ENCODE data around the gene ALB. TPM values are rescaled to one million over a fixed set of nuclear protein-coding genes. Genes with fewer than 3 reads are reported as not detected.

ALB gene
- polyA plus RNA-seq, 3 donors from 2014 or later: not detected

DNA sequence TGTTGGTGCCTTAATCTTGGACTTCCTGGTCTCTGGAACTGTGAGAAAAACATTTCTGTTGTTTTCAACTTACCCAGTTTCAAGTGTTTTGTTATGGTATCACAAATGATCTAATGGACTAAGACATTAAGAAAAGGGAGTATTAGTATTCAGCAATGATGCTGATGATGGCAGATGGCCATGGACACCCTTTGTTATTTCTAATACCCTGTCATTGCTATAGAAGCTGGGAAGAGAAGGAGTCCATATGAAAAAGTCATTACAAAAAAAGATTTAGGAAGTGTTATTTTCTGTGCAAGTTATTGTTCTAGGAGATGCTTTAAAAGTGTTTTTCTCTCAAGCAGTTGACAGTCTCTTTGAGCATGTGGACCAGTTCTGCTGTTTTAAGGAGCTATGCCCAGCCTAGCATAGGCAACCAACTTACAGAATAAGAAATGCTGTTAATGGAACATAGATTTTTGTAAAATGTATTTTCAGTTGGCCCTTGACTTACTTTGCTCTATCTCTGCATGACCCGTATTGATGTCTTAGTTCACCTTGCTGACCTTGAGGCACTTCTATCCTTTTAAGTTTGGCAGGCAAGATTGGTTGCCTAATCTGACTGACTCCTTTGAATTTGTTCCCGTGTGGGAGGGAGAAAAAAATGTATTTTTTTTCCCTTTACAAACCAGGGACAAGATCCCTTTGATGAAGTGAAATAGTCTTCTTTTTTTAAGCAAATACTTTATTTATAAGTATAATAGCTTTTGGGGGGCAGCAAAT lies 25.9 kb downstream of the ALB start:
- no peaks in the 10 kb centered on the region for H3K4me1 Mint-ChIP-seq
- no peak for DNase-seq
- peaks cover 0 to 4% (median 0%) of the 10 kb centered on the region in 6 donors for H3K9me3 Mint-ChIP-seq
- H3K27me3 Mint-ChIP-seq (ENCODE audit: low read depth in 3 of 3): no peaks in the 10 kb centered on the region
- H3K4me3 Mint-ChIP-seq: no peak overlapping the region
- no peaks in the 10 kb centered on the region for H3K36me3 Mint-ChIP-seq
- H3K27ac Mint-ChIP-seq: no peak overlapping the region

DNA sequence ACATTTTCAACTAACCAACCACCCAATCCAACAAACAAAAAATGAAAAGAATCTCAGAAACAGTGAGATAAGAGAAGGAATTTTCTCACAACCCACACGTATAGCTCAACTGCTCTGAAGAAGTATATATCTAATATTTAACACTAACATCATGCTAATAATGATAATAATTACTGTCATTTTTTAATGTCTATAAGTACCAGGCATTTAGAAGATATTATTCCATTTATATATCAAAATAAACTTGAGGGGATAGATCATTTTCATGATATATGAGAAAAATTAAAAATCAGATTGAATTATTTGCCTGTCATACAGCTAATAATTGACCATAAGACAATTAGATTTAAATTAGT lies 27.7 kb downstream of the ALB start:
- no peak for DNase-seq
- Mint-ChIP-seq H3K36me3 (no peaks in the 10 kb centered on the region), H3K27ac (no peak overlapping the region), H3K27me3 (ENCODE audit: low read depth in 3 of 3) (no peaks in the 10 kb centered on the region), H3K9me3 (peaks cover 0 to 2% (median 0%) of the 10 kb centered on the region in 6 donors), H3K4me3 (no peak overlapping the region), H3K4me1 (no peaks in the 10 kb centered on the region)

DNA sequence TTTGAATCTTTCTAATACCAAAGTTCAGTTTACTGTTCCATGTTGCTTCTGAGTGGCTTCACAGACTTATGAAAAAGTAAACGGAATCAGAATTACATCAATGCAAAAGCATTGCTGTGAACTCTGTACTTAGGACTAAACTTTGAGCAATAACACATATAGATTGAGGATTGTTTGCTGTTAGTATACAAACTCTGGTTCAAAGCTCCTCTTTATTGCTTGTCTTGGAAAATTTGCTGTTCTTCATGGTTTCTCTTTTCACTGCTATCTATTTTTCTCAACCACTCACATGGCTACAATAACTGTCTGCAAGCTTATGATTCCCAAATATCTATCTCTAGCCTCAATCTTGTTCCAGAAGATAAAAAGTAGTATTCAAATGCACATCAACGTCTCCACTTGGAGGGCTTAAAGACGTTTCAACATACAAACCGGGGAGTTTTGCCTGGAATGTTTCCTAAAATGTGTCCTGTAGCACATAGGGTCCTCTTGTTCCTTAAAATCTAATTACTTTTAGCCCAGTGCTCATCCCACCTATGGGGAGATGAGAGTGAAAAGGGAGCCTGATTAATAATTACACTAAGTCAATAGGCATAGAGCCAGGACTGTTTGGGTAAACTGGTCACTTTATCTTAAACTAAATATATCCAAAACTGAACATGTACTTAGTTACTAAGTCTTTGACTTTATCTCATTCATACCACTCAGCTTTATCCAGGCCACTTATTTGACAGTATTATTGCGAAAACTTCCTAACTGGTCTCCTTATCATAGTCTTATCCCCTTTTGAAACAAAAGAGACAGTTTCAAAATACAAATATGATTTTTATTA lies 28.3 kb downstream of the ALB start:
- H3K4me3 Mint-ChIP-seq: no peak overlapping the region
- no peaks in the 10 kb centered on the region for H3K27me3 Mint-ChIP-seq (ENCODE audit: low read depth in 3 of 3)
- H3K27ac Mint-ChIP-seq: no peak overlapping the region
- no peak for DNase-seq
- H3K9me3 Mint-ChIP-seq: peaks cover 0 to 2% (median 0%) of the 10 kb centered on the region in 6 donors
- no peaks in the 10 kb centered on the region for H3K36me3 Mint-ChIP-seq
- no peaks in the 10 kb centered on the region for H3K4me1 Mint-ChIP-seq

DNA sequence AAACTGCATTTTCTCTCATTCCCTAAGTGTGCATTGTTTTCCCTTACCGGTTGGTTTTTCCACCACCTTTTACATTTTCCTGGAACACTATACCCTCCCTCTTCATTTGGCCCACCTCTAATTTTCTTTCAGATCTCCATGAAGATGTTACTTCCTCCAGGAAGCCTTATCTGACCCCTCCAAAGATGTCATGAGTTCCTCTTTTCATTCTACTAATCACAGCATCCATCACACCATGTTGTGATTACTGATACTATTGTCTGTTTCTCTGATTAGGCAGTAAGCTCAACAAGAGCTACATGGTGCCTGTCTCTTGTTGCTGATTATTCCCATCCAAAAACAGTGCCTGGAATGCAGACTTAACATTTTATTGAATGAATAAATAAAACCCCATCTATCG lies 29.1 kb downstream of the ALB start:
- no peak for DNase-seq
- Mint-ChIP-seq H3K4me3 (no peak overlapping the region), H3K27me3 (ENCODE audit: low read depth in 3 of 3) (no peaks in the 10 kb centered on the region), H3K9me3 (peaks cover 0 to 2% (median 0%) of the 10 kb centered on the region in 6 donors), H3K36me3 (no peaks in the 10 kb centered on the region), H3K4me1 (no peaks in the 10 kb centered on the region), H3K27ac (no peak overlapping the region)

DNA sequence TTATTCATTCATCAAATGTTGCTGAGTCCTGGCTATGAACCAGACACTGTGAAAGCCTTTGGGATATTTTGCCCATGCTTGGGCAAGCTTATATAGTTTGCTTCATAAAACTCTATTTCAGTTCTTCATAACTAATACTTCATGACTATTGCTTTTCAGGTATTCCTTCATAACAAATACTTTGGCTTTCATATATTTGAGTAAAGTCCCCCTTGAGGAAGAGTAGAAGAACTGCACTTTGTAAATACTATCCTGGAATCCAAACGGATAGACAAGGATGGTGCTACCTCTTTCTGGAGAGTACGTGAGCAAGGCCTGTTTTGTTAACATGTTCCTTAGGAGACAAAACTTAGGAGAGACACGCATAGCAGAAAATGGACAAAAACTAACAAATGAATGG lies 30.2 kb downstream of the ALB start:
- no peak overlapping the region for H3K4me3 Mint-ChIP-seq
- H3K4me1 Mint-ChIP-seq: no peaks in the 10 kb centered on the region
- no peak for DNase-seq
- no peaks in the 10 kb centered on the region for H3K27me3 Mint-ChIP-seq (ENCODE audit: low read depth in 3 of 3)
- H3K9me3 Mint-ChIP-seq: peaks cover 0 to 2% (median 0%) of the 10 kb centered on the region in 6 donors
- H3K36me3 Mint-ChIP-seq: no peaks in the 10 kb centered on the region
- no peak overlapping the region for H3K27ac Mint-ChIP-seq

DNA sequence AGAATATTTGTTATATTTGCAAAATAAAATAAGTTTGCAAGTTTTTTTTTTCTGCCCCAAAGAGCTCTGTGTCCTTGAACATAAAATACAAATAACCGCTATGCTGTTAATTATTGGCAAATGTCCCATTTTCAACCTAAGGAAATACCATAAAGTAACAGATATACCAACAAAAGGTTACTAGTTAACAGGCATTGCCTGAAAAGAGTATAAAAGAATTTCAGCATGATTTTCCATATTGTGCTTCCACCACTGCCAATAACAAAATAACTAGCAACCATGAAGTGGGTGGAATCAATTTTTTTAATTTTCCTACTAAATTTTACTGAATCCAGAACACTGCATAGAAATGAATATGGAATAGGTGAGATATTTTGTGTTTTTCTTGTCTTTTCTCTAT lies 31.9 kb downstream of the ALB start, which contains the start of gene AFP:
Gene AFP (plus strand): TSS at position 238 of the 400 bp plus-strand sequence. CDS start 42 bp downstream, at position 280.
- Mint-ChIP-seq H3K9me3 (no peaks in the 10 kb centered on the region), H3K4me3 (no peak within 1 kb of the TSS), H3K36me3 (no peaks in the 10 kb centered on the region), H3K27me3 (ENCODE audit: low read depth in 3 of 3) (no peaks in the 10 kb centered on the region), H3K27ac (no peak within 1 kb of the TSS), H3K4me1 (no peaks in the 10 kb centered on the region)
- no peak for DNase-seq

DNA sequence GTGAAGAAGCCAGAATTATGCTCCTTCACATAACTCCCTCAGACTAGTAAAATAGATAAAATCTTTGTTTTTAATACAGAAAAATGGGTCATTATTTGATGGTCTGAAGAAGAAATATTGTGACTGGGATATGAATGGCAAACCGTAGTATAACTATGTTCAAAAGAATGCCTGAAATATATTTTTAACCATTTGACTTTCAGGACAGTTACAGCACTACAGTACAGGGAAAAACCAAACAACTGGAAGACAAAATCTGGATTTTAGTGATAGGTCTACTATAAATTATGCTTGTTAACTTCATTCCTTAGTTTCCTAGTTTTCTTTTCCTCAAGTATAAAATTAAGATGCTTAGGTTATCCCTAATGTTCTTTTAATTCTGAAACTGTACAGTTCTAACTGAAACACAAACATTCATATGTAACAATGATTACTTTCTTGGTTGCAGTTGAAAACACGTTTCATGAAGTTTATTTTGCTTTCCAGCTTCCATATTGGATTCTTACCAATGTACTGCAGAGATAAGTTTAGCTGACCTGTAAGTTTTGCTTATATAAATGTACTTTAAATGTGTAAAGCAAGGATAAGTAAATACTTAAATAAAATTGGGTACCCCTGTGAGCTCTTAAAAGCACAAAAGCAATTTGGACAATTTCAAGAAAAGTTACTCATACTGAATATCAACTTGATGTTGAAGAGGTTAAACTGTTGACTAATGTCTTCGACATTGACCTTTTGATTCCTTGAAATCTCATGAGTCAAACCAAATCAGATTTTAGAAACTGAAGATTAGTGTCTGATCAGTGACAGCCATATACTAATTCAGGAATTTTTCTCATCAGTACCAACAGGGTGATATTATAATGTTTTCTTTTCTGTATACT lies 32.8 kb downstream of the ALB start:
- no peak overlapping the region for H3K27ac Mint-ChIP-seq
- no peaks in the 10 kb centered on the region for H3K36me3 Mint-ChIP-seq

DNA sequence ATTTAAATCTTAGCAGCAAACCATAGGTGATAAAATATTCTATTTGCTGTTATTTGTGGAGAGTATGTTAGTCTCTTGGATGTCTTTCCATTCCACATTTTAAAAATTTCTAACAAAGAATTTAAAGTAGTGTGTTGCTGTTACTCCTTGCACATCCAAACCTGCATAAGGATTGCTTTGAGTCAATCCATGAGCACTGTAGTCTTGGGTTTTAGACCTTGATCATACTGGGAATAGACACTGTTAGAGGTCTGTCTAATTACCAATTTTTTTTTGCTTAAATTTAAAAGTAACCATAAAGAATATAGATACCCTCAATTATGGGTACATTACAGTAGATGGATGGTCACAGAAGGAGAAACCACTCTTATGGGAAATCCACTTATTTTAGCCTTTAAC lies 33.5 kb downstream of the ALB start:
- H3K4me1 Mint-ChIP-seq: no peaks in the 10 kb centered on the region
- H3K4me3 Mint-ChIP-seq: no peak overlapping the region
- H3K9me3 Mint-ChIP-seq: peaks cover 0 to 4% (median 0%) of the 10 kb centered on the region in 6 donors
- no peak for DNase-seq
- no peaks in the 10 kb centered on the region for H3K27me3 Mint-ChIP-seq (ENCODE audit: low read depth in 3 of 3)
- no peaks in the 10 kb centered on the region for H3K36me3 Mint-ChIP-seq
- no peak overlapping the region for H3K27ac Mint-ChIP-seq

More for the DNA sequence above, 32.8 kb downstream of the ALB start:
- no peak overlapping the region for H3K4me3 Mint-ChIP-seq
- H3K9me3 Mint-ChIP-seq: peaks cover 0 to 4% (median 0%) of the 10 kb centered on the region in 6 donors
- no peaks in the 10 kb centered on the region for H3K27me3 Mint-ChIP-seq (ENCODE audit: low read depth in 3 of 3)
- no peaks in the 10 kb centered on the region for H3K4me1 Mint-ChIP-seq
- DNase-seq: no peak

DNA sequence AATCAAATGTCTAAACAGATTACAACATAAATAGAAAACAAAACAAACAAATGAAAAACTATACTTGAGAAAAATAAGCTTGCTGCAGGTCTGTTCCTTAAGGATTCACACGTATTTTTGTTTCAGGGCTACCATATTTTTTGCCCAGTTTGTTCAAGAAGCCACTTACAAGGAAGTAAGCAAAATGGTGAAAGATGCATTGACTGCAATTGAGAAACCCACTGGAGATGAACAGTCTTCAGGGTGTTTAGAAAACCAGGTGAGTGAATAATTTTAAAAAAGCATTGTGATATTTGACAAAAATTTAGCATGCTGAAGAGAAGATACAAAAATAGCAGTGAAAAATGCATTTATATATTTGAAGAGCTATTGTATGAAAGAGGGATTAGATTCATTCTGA lies 34.0 kb downstream of the ALB start:
- H3K9me3 Mint-ChIP-seq: peaks cover 0 to 4% (median 0%) of the 10 kb centered on the region in 6 donors
- no peaks in the 10 kb centered on the region for H3K36me3 Mint-ChIP-seq
- no peak overlapping the region for H3K4me3 Mint-ChIP-seq
- H3K4me1 Mint-ChIP-seq: no peaks in the 10 kb centered on the region
- H3K27ac Mint-ChIP-seq: no peak overlapping the region
- H3K27me3 Mint-ChIP-seq (ENCODE audit: low read depth in 3 of 3): no peaks in the 10 kb centered on the region
- no peak for DNase-seq

DNA sequence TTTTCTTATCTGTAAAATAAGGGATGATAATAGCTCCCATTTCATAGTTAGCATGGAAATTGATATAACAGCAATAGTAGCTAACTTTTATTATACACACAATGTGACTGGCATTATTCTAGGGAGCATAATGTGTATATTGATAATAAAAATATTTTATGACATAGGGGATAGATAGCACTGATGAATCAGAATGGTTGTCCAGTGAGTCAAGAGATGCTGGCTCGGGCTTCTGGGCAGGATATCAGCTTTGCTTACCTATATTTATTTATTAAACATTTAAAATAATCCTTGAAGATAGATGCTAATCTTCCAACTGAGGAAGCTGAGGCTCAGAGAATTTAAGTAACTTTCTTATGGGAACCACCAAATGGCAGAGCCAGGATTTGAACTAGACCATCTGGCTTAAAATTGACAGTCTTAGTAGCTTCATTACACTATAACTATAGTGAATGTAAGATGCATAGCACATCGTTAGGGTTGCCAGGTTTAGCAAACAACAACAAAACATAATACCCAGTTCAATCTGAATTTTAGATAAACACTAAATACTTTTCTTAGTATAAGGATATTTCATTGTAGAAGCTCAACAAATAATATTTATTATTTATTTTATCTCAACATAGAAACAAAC lies 34.6 kb downstream of the ALB start:
- no peak overlapping the region for H3K4me3 Mint-ChIP-seq
- no peaks in the 10 kb centered on the region for H3K4me1 Mint-ChIP-seq
- no peak overlapping the region for H3K27ac Mint-ChIP-seq
- H3K36me3 Mint-ChIP-seq: no peaks in the 10 kb centered on the region
- no peak for DNase-seq
- no peaks in the 10 kb centered on the region for H3K27me3 Mint-ChIP-seq (ENCODE audit: low read depth in 3 of 3)
- peaks cover 0 to 4% (median 0%) of the 10 kb centered on the region in 6 donors for H3K9me3 Mint-ChIP-seq

DNA sequence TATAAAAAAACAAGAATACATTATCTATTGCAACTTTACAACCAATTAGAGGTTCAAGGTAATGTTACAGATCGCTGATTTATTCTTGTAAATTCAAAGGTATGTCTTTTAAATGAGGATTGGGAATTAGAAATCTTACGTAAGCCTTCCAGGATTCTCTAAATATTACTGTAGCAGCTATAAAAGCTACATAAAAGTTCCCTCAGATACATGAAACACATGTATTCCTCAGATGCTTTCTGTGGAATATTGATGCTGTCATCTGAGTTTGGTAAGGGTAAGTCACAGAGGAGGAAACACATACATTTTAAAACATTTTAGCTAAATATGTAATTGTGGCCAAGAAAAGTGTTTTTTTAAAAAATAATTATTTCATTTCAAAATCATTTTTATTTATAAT lies 35.4 kb downstream of the ALB start:
- Mint-ChIP-seq H3K36me3 (no peaks in the 10 kb centered on the region), H3K27ac (no peak overlapping the region), H3K4me3 (no peak overlapping the region), H3K4me1 (no peaks in the 10 kb centered on the region), H3K27me3 (ENCODE audit: low read depth in 3 of 3) (no peaks in the 10 kb centered on the region), H3K9me3 (peaks cover 0 to 4% (median 0%) of the 10 kb centered on the region in 6 donors)
- no peak for DNase-seq

DNA sequence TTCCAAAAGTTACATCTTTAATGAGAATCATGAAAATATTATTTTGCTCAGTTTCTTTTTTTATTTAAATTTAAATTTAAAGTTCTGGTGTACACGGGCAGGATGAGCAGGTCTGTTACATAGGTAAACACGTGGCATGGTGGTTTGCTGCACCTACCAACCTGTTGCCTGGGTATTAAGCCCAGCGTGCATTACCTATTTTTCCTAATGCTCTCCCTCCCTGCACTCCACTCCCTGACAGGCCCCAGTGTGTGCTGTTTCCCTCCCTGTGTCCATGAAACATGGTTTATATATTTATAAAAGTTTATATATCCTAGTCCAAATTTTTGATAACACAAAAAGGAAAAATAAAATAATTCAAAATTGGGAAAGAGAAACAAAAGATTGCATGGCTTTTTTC lies 35.9 kb downstream of the ALB start:
- Mint-ChIP-seq H3K4me1 (no peaks in the 10 kb centered on the region), H3K27me3 (ENCODE audit: low read depth in 3 of 3) (no peaks in the 10 kb centered on the region), H3K4me3 (no peak overlapping the region), H3K27ac (no peak overlapping the region), H3K36me3 (no peaks in the 10 kb centered on the region), H3K9me3 (peaks cover 0 to 4% (median 0%) of the 10 kb centered on the region in 6 donors)
- DNase-seq: no peak

DNA sequence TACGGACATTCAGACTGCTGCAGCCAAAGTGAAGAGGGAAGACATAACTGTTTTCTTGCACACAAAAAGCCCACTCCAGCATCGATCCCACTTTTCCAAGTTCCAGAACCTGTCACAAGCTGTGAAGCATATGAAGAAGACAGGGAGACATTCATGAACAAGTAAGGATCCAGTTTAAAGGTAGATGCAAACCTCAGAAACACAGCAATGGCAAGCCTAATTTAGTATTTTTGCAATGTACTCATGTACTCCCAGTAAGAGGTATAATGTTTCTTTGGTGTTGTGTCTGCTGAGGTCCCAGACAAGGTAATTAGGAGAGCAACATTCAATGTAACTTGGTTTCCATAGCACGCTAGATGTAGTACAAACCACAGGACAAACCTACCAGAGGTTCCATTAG lies 36.6 kb downstream of the ALB start:
- Mint-ChIP-seq H3K27ac (no peak overlapping the region), H3K9me3 (peaks cover 0 to 4% (median 0%) of the 10 kb centered on the region in 6 donors), H3K4me1 (no peaks in the 10 kb centered on the region), H3K4me3 (no peak overlapping the region), H3K36me3 (no peaks in the 10 kb centered on the region), H3K27me3 (ENCODE audit: low read depth in 3 of 3) (no peaks in the 10 kb centered on the region)
- DNase-seq: no peak

Measured in immature natural killer cell (primary cell).